ENCODE measurements around the gene PCAT7. TPM values are rescaled to one million over a fixed set of nuclear protein-coding genes. Genes with fewer than 3 reads are reported as not detected.

Gene PCAT7
- total RNA-seq, 1 experiment from 2014 or later: 4.0 TPM

GRCh38 chr9:94600258-94600657 lies 45.4 kb downstream of the PCAT7 start:
- H3K9me3 Mint-ChIP-seq: no peaks in the 10 kb centered on the region
- H3K18ac ChIP-seq (ENCODE audit: insufficient read length, low read depth, low read length): no peak overlapping the region
- H4K5ac ChIP-seq (ENCODE audit: insufficient read length, low read depth, low read length): no peak overlapping the region
- no peak overlapping the region for H4K8ac ChIP-seq (replicated peaks; ENCODE audit: insufficient read length, low read depth, low read length)
- no peak overlapping the region for H2BK120ac ChIP-seq (ENCODE audit: low read depth, low read length, poor library complexity, severe bottlenecking)
- H3K4me3 Mint-ChIP-seq: no peak overlapping the region
- H3K36me3 Mint-ChIP-seq (ENCODE audit: insufficient read depth in 1 of 3, low read depth in 3 of 3): no peaks in the 10 kb centered on the region
- no CpG with 5 or more reads among the region's 8 CpGs for WGBS (ENCODE audit: extremely low coverage, insufficient read length, low lambda C conversion rate)
- TF ChIP-seq, protein P1, sequence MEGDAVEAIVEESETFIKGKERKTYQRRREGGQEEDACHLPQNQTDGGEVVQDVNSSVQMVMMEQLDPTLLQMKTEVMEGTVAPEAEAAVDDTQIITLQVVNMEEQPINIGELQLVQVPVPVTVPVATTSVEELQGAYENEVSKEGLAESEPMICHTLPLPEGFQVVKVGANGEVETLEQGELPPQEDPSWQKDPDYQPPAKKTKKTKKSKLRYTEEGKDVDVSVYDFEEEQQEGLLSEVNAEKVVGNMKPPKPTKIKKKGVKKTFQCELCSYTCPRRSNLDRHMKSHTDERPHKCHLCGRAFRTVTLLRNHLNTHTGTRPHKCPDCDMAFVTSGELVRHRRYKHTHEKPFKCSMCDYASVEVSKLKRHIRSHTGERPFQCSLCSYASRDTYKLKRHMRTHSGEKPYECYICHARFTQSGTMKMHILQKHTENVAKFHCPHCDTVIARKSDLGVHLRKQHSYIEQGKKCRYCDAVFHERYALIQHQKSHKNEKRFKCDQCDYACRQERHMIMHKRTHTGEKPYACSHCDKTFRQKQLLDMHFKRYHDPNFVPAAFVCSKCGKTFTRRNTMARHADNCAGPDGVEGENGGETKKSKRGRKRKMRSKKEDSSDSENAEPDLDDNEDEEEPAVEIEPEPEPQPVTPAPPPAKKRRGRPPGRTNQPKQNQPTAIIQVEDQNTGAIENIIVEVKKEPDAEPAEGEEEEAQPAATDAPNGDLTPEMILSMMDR (conservative IDR thresholded peaks at IDR 0.05): no peak
- no peak overlapping the region for H2BK15ac ChIP-seq (ENCODE audit: low read depth, low read length)
- DNase-seq: no peak
- H3K9me3 ChIP-seq (ENCODE audit: control insufficient read depth, low read depth, low read length): no peaks in the 10 kb centered on the region
- H2AFZ ChIP-seq (ENCODE audit: low read length): no peak overlapping the region
- H3K79me1 ChIP-seq (ENCODE audit: insufficient read depth, low read depth, low read length, poor library complexity, severe bottlenecking): no peaks in the 10 kb centered on the region
- H3K79me2 ChIP-seq (ENCODE audit: insufficient read depth, low read length): no peaks in the 10 kb centered on the region
- H4K91ac ChIP-seq (ENCODE audit: insufficient read length, low read depth, low read length): no peak overlapping the region
- no peak overlapping the region for H3K27ac Mint-ChIP-seq
- no peak overlapping the region for H3K23ac ChIP-seq (ENCODE audit: insufficient read length, low read depth, low read length)
- peaks cover 12% of the 10 kb centered on the region for H3K27me3 Mint-ChIP-seq (ENCODE audit: low read depth)
- no peak overlapping the region for H2BK20ac ChIP-seq (ENCODE audit: low read depth, low read length, poor library complexity, severe bottlenecking)
- no peaks in the 10 kb centered on the region for H3K27me3 ChIP-seq (ENCODE audit: insufficient read depth, low read length)
- no peak overlapping the region for H3K56ac ChIP-seq (ENCODE audit: insufficient read length, low read depth, low read length)
- H3K9ac ChIP-seq (ENCODE audit: extremely low read depth, insufficient read length, low read length): no peak overlapping the region
- H3K4me2 ChIP-seq (ENCODE audit: insufficient read depth, insufficient read length, low read length): no peak overlapping the region
- H2BK12ac ChIP-seq (ENCODE audit: insufficient read length, low read depth, low read length): no peak overlapping the region
- H3K23me2 ChIP-seq (ENCODE audit: insufficient read length, low read depth, low read length, poor library complexity, severe bottlenecking): peaks cover 1% of the 10 kb centered on the region
- peaks cover 5 to 11% of the 10 kb centered on the region in 2 experiments for H3K4me1 Mint-ChIP-seq
- no peaks in the 10 kb centered on the region for H4K20me1 ChIP-seq (ENCODE audit: control insufficient read depth, insufficient read depth, insufficient read length)
- no peak overlapping the region for H3K27ac ChIP-seq (ENCODE audit: insufficient read length, low read depth, low read length)
- H3K4me1 ChIP-seq (ENCODE audit: insufficient read depth, low read length): no peaks in the 10 kb centered on the region
- no peak overlapping the region for H3K4ac ChIP-seq (ENCODE audit: low read depth, low read length)
- no peak overlapping the region for H3T11ph ChIP-seq (ENCODE audit: low read length)
- no peak overlapping the region for H2AK5ac ChIP-seq (ENCODE audit: insufficient read length, low read length)
- H3K14ac ChIP-seq (ENCODE audit: insufficient read depth, low read length): no peak overlapping the region
- H2BK5ac ChIP-seq (ENCODE audit: insufficient read length, low read length): no peak overlapping the region
